Dendritic cell treated with granulocyte-macrophage colony-stimulating factor and Interleukin-4, amounts not matched to agents 40 ng/mL and 50 ng/mL, for 4 days (primary cell): ENCODE measurements around the gene FEM1B.

Experiments
- H3K27ac Mint-ChIP-seq: one replicate; pipeline ENCODE4 v1.8.0; 2022; ENCODE audit warnings: mild to moderate bottlenecking, mixed read lengths
- H3K27me3 Mint-ChIP-seq: one replicate; pipeline ENCODE4 v1.8.0; 2022; ENCODE audit warnings: mild to moderate bottlenecking, mixed read lengths
- H3K36me3 Mint-ChIP-seq: one replicate; pipeline ENCODE4 v1.8.0; 2022; ENCODE audit warnings: low read depth, mixed read lengths
- H3K4me1 Mint-ChIP-seq: one replicate; pipeline ENCODE4 v1.8.0; 2022; ENCODE audit warnings: low read depth, mixed read lengths
- H3K4me3 Mint-ChIP-seq: one replicate; pipeline ENCODE4 v1.8.0; 2022; ENCODE audit warnings: mild to moderate bottlenecking, moderate library complexity, mixed read lengths
- H3K9me3 Mint-ChIP-seq: one replicate; pipeline ENCODE4 v1.8.0; 2022; ENCODE audit warnings: mixed read lengths
- intact Hi-C: fragments of 100-400 bp; cut with micrococcal nuclease; formaldehyde crosslinking; loops from one replicate; pipeline ENCODE4 v1.15.0; 2022

The FEM1B gene

GRCh38 chr15:68339481-68339880 is 61.9 kb downstream of the FEM1B start:
- peaks cover 90% of the 10 kb centered on the region for H3K4me1 Mint-ChIP-seq
- intact Hi-C loops: no loop called here
- H3K27ac Mint-ChIP-seq: no peak overlapping the region
- no peaks in the 10 kb centered on the region for H3K9me3 Mint-ChIP-seq
- no peak overlapping the region for H3K4me3 Mint-ChIP-seq
- H3K36me3 Mint-ChIP-seq: peaks cover 26% of the 10 kb centered on the region
- peaks cover 1% of the 10 kb centered on the region for H3K27me3 Mint-ChIP-seq

- peaks cover 90% of the 10 kb centered on the region for H3K4me1 Mint-ChIP-seq
- H3K27ac Mint-ChIP-seq: peak overlapping the region; percentile 81
- H3K36me3 Mint-ChIP-seq: peaks cover 38% of the 10 kb centered on the region
- intact Hi-C loops: no loop called here
- H3K4me3 Mint-ChIP-seq: no peak overlapping the region
- H3K27me3 Mint-ChIP-seq: peaks cover 1% of the 10 kb centered on the region
- no peaks in the 10 kb centered on the region for H3K9me3 Mint-ChIP-seq
Measured at GRCh38 chr15:68340726-68341671, 63.5 kb downstream of the FEM1B start.

- no peak overlapping the region for H3K4me3 Mint-ChIP-seq
- intact Hi-C loops: no loop called here
Measured at GRCh38 chr15:68341760-68342725, 64.5 kb downstream of the FEM1B start.

GRCh38 chr15:68343579-68344225 is 66.2 kb downstream of the FEM1B start:
- Mint-ChIP-seq H3K27ac (peak overlapping the region; percentile 81), H3K27me3 (no peaks in the 10 kb centered on the region), H3K4me1 (peaks cover 88% of the 10 kb centered on the region), H3K36me3 (peaks cover 59% of the 10 kb centered on the region), H3K4me3 (no peak overlapping the region), H3K9me3 (no peaks in the 10 kb centered on the region)
- intact Hi-C loops: no loop called here

More at GRCh38 chr15:68341760-68342725, 64.5 kb downstream of the FEM1B start:
- Mint-ChIP-seq H3K9me3 (no peaks in the 10 kb centered on the region), H3K36me3 (peaks cover 48% of the 10 kb centered on the region), H3K4me1 (peaks cover 88% of the 10 kb centered on the region), H3K27me3 (peaks cover 1% of the 10 kb centered on the region), H3K27ac (peak overlapping the region; percentile 81)

- intact Hi-C loops: no loop called here
- no peak overlapping the region for H3K4me3 Mint-ChIP-seq
- H3K4me1 Mint-ChIP-seq: peaks cover 90% of the 10 kb centered on the region
- no peaks in the 10 kb centered on the region for H3K27me3 Mint-ChIP-seq
- peak overlapping the region; percentile 1 for H3K27ac Mint-ChIP-seq
- no peaks in the 10 kb centered on the region for H3K9me3 Mint-ChIP-seq
- peaks cover 62% of the 10 kb centered on the region for H3K36me3 Mint-ChIP-seq
Measured at GRCh38 chr15:68344600-68344999, 67.1 kb downstream of the FEM1B start.
